T follicular helper cell (primary cell): ENCODE data around the gene SLC12A4.
"Not testable (repeated sequence)": the region's sequence is repeated elsewhere in the genome, so short reads cannot be mapped to it uniquely, and the experiment has no call there.

Experiments used
- DNase-seq: peaks from one replicate; pipeline ENCODE4 v3.0.0-alpha.2; 2020; ENCODE audit warnings: low read depth

The SLC12A4 gene

GRCh38 chr16:67941469-67942199 is 26.8 kb downstream of the SLC12A4 start:
- no peak for DNase-seq

- no peak for DNase-seq
Measured at GRCh38 chr16:67940446-67941089, 27.9 kb downstream of the SLC12A4 start.

- DNase-seq, result peak; percentile 15
Measured at GRCh38 chr16:67939507-67940445, 28.7 kb downstream of the SLC12A4 start.

GRCh38 chr16:67937713-67938112 is 30.7 kb downstream of the SLC12A4 start:
- not testable (repeated sequence) for DNase-seq

GRCh38 chr16:67936880-67937605 is 31.4 kb downstream of the SLC12A4 start:
- DNase-seq, result peak; percentile 65

- peak; percentile 12 for DNase-seq
Measured at GRCh38 chr16:67936124-67936879, 32.1 kb downstream of the SLC12A4 start, which contains the start of gene PSMB10. TSS of gene PSMB10 (minus strand) at chr16:67936850. CDS start at chr16:67936749, 101 bp downstream.

- peak; percentile 91 for DNase-seq
Measured at GRCh38 chr16:67935402-67936123, 32.9 kb downstream of the SLC12A4 start.

- DNase-seq, result no peak
Measured at GRCh38 chr16:67935101-67935401, 33.4 kb downstream of the SLC12A4 start.

- DNase-seq, result no peak
Measured at GRCh38 chr16:67934306-67935100, 33.9 kb downstream of the SLC12A4 start.

- no peak for DNase-seq
Measured at GRCh38 chr16:67933805-67934204, 34.6 kb downstream of the SLC12A4 start.

- no peak for DNase-seq
Measured at GRCh38 chr16:67932462-67932840, 36.0 kb downstream of the SLC12A4 start.

- no peak for DNase-seq
Measured at GRCh38 chr16:67931712-67932461, 36.5 kb downstream of the SLC12A4 start, which contains the start of gene CTRL. TSS of gene CTRL (minus strand) at chr16:67931862. CDS start at chr16:67931852, 10 bp downstream.

GRCh38 chr16:67930678-67931211 is 37.7 kb downstream of the SLC12A4 start:
- no peak for DNase-seq

- DNase-seq, result no peak
Measured at GRCh38 chr16:67930191-67930590, 38.2 kb downstream of the SLC12A4 start.

GRCh38 chr16:67928561-67929364 is 39.7 kb downstream of the SLC12A4 start:
- DNase-seq, result peak; percentile 61

- no peak for DNase-seq
Measured at GRCh38 chr16:67928147-67928546, 40.3 kb downstream of the SLC12A4 start.

GRCh38 chr16:67927131-67927941 is 41.1 kb downstream of the SLC12A4 start:
- no peak for DNase-seq
